ENCODE measurements around the gene ILF2.

Gene ILF2

GRCh38 chr1:153627715-153628626 lies 42.8 kb downstream of the ILF2 start, which contains the start of gene S100A1:
TSS of gene S100A1 (plus strand) at chr1:153628434. CDS start at chr1:153630522, 2,088 bp downstream.
- DNase-seq (ENCODE audit: low read depth), result no peak

GRCh38 chr1:153626904-153627714 lies 43.7 kb downstream of the ILF2 start, which contains the start of gene S100A13:
TSS of gene S100A13 (minus strand) at chr1:153627505. CDS start at chr1:153626472, 1,033 bp downstream.
- no peak for DNase-seq (ENCODE audit: low read depth)

GRCh38 chr1:153626477-153626903 lies 44.3 kb downstream of the ILF2 start:
- no peak for DNase-seq (ENCODE audit: low read depth)

GRCh38 chr1:153624965-153625611 lies 45.7 kb downstream of the ILF2 start:
- no peak for DNase-seq (ENCODE audit: low read depth)

GRCh38 chr1:153623101-153623500 lies 47.7 kb downstream of the ILF2 start:
- no peak for DNase-seq (ENCODE audit: low read depth)

GRCh38 chr1:153619171-153619570 lies 51.6 kb downstream of the ILF2 start:
- no peak for DNase-seq (ENCODE audit: low read depth)

GRCh38 chr1:153617663-153618062 lies 53.1 kb downstream of the ILF2 start:
- no peak for DNase-seq (ENCODE audit: low read depth)

GRCh38 chr1:153616917-153617311 lies 53.9 kb downstream of the ILF2 start:
- DNase-seq (ENCODE audit: low read depth), result no peak

- no peak for DNase-seq (ENCODE audit: low read depth)
These were observed 54.5 kb downstream of the ILF2 start, which contains the start of gene S100A14 for GRCh38 chr1:153616144-153616916. TSS of gene S100A14 (minus strand) at chr1:153616325. CDS start at chr1:153615858, 467 bp downstream.

- DNase-seq (ENCODE audit: low read depth), result no peak
These were observed 55.4 kb downstream of the ILF2 start for GRCh38 chr1:153615406-153615805.

GRCh38 chr1:153614906-153615305 lies 55.9 kb downstream of the ILF2 start:
- no peak for DNase-seq (ENCODE audit: low read depth)

GRCh38 chr1:153614189-153614900 lies 56.4 kb downstream of the ILF2 start:
- no peak for DNase-seq (ENCODE audit: low read depth)

- DNase-seq (ENCODE audit: low read depth), result no peak
These were observed 57.4 kb downstream of the ILF2 start for GRCh38 chr1:153613406-153613805.

- DNase-seq (ENCODE audit: low read depth), result no peak
These were observed 58.0 kb downstream of the ILF2 start, which contains the start of gene S100A16 for GRCh38 chr1:153612755-153613331. TSS of gene S100A16 (minus strand) at chr1:153613137. CDS start at chr1:153608151, 4,986 bp downstream.

- no peak for DNase-seq (ENCODE audit: low read depth)
These were observed 58.6 kb downstream of the ILF2 start for GRCh38 chr1:153612111-153612754.

Measured in CMK (cell line).